Ovary (tissue), 9 donors: ENCODE data around the gene RAB2B. TPM values are rescaled to one million over a fixed set of nuclear protein-coding genes. Genes with fewer than 3 reads are reported as not detected.
"Not testable (repeated sequence)": the region's sequence is repeated elsewhere in the genome, so short reads cannot be mapped to it uniquely, and the experiment has no call there.

Experiments
- DNase-seq, 5 donors: peaks; one replicate each; pipeline ENCODE4 v3.0.0-alpha.2; 2019 to 2020
- H3K27ac ChIP-seq, 2 donors: fragments of 200-600 bp; one replicate each; pipeline versions ENCODE4 v1.5.1 to v1.8.0; 2019 to 2022
- H3K27me3 ChIP-seq: fragments of 200-600 bp; one replicate; pipeline ENCODE4 v1.8.0; 2022
- H3K36me3 ChIP-seq: fragments of 200-600 bp; sonication (generic); one replicate; pipeline ENCODE4 v1.5.1; 2019
- H3K4me1 ChIP-seq: one replicate; pipeline ENCODE4 v1.8.1; 2013; ENCODE audit warnings: mild to moderate bottlenecking, moderate library complexity; ENCODE audit not compliant: insufficient read depth
- H3K4me3 ChIP-seq: fragments of 200-600 bp; sonication (generic); one replicate; pipeline ENCODE4 v1.5.1; 2017
- H3K9me3 ChIP-seq, 2 donors: fragments of 200-600 bp in 1 of 2; sonication (generic) in 1 of 2; one replicate each; pipeline versions ENCODE4 v1.5.1 to v1.8.1; 2013 to 2019; ENCODE audit warnings: mild to moderate bottlenecking in 1 of 2, moderate library complexity in 1 of 2
- EP300 ChIP-seq: sonication (generic); formaldehyde crosslinking; IDR thresholded peaks from one replicate; pipeline ENCODE4 v1.6.1; 2017; ENCODE audit warnings: antibody characterized with exemption
- POLR2A ChIP-seq: fragments of 450-650 bp; IDR thresholded peaks from one replicate; pipeline ENCODE4 v1.6.1; 2017; ENCODE audit warnings: antibody characterized with exemption, mild to moderate bottlenecking, moderate library complexity
- WGBS, 3 donors: extraction: QIAGEN DNeasy Blood & Tissue Kit in 1 of 3; methylation state at CpG; one replicate each; pipeline versions ENCODE4 v1.1.5 to v1.1.7; 2013 to 2017; 5-methylcytosine and 5-hydroxymethylcytosine counted together
- intact Hi-C, 4 donors: fragments of 100-400 bp; cut with DNase I; formaldehyde crosslinking; loops; one replicate each; pipeline versions ENCODE4 v1.11.0 to v1.15.1; 2022 to 2023
- polyA plus RNA-seq, 2 donors: library from polyadenylated mRNA; stranded (reverse); fragments of 200-250 nt in 1 of 2; fragments of 350-450 nt in 1 of 2; fragmentation: Illumina TruSeq in 1 of 2; extraction: RNeasy Lipid Tissue Mini Kit (QIAGEN cat#74804) in 1 of 2; gene quantifications; one replicate each; pipeline ENCODE4 v1.2.3, GENCODE V29; 2013 to 2014
- total RNA-seq, 7 donors: library from RNA; depleted of rRNA in 2 of 7; stranded (reverse); fragments of >200 nt in 2 of 7; fragmentation: NEBNext Ultra II Directional in 3 of 7; extraction: Animal tissue kit (Norgen Biotek cat#: 25700) in 3 of 7; gene quantifications; one replicate each; pipeline versions ENCODE4 v1.1.0 to v1.2.4, GENCODE V29; 2016 to 2023
- TF ChIP-seq, protein P1 (sequence below), 3 donors: fragments of 450-650 bp in 2 of 3; fragments of 200-600 bp in 1 of 3; IDR thresholded peaks; one replicate each; pipeline versions ENCODE4 v1.5.1 to v1.8.0; 2016 to 2022; ENCODE audit warnings: antibody characterized with exemption in 3 of 3, mild to moderate bottlenecking in 1 of 3
- donor health status: DM: no; HTN: no; CAD: no; lungs with moderate emphysema.
- donor health status: DM: no; HTN: no; CAD: no.
- donor health status: Bipolar disorder and iron deficiency.
- donor health status: DM: yes; HTN: yes; CAD: no.
- donor health status: DM: no; HTN: no; CAD: no.
- donor health status: DM: yes; HTN: yes; CAD: no.

The RAB2B gene
- total and polyA plus RNA-seq, 9 donors = 15.8 to 53.7 (median 25.0) TPM

DNA sequence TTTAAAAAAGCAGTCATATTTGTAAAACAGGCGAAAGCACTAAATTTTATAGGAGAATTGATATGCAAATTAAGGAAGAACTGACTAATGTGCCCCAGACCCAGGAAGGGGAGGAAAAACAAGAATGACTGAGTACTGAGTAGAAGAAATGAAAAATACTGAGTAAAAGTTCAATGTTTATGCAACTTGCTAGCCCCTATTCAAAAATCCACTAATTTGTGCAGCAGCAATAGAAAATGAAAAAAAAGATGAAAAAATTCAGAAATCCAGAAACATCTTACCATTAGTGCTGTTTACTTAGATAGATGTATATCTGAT is 26.9 kb downstream of the RAB2B start:
- Histone ChIP-seq H3K36me3 (no peaks in the 10 kb centered on the region), H3K9me3 (no peaks in the 10 kb centered on the region), H3K4me3 (no peak overlapping the region), H3K4me1 (peaks cover 1% of the 10 kb centered on the region), H3K27ac (no peak overlapping the region), H3K27me3 (no peaks in the 10 kb centered on the region)
- no peak for TF ChIP-seq EP300
- TF ChIP-seq, protein P1, sequence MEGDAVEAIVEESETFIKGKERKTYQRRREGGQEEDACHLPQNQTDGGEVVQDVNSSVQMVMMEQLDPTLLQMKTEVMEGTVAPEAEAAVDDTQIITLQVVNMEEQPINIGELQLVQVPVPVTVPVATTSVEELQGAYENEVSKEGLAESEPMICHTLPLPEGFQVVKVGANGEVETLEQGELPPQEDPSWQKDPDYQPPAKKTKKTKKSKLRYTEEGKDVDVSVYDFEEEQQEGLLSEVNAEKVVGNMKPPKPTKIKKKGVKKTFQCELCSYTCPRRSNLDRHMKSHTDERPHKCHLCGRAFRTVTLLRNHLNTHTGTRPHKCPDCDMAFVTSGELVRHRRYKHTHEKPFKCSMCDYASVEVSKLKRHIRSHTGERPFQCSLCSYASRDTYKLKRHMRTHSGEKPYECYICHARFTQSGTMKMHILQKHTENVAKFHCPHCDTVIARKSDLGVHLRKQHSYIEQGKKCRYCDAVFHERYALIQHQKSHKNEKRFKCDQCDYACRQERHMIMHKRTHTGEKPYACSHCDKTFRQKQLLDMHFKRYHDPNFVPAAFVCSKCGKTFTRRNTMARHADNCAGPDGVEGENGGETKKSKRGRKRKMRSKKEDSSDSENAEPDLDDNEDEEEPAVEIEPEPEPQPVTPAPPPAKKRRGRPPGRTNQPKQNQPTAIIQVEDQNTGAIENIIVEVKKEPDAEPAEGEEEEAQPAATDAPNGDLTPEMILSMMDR (IDR thresholded peaks at IDR 0.05) = no peak
- no peak for TF ChIP-seq POLR2A
- 86 to 93% (median 93%) methylated on average over 1 of the region's 1 CpG for WGBS, 3 donors
- DNase-seq = no peak
- intact Hi-C loops = loop anchor here in 1 of 4 donors (10.0 kb wide), 1 partner anchor 105 kb away; no protein-coding TSS in a partner anchor

DNA sequence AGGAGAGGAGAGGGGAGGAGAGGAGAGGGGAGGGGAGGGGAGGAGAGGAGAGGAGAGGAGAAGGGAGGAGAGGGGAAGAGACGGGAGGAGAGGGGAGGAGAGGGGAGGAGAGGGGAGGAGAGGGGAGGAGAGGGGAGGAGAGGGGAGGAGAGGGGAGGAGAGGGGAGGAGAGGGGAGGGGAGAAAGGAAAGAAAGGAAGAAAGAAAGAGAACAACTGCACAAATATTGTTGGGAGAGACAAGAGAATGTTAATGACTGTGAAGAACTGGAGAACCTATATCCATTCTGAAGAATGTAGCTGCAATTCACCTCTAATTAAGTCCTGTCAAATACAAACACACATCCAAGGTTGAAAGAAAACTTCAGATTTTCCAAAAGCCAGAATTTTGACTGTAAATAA is 34.1 kb downstream of the RAB2B start:
- WGBS, 3 donors = 45 to 71% (median 53%) methylated on average over 1 of the region's 1 CpG
- H3K36me3 ChIP-seq, H3K4me3 ChIP-seq, H3K27me3 ChIP-seq, DNase-seq, H3K4me1 ChIP-seq, H3K9me3 ChIP-seq, H3K27ac ChIP-seq, intact Hi-C loops: not testable (repeated sequence)

DNA sequence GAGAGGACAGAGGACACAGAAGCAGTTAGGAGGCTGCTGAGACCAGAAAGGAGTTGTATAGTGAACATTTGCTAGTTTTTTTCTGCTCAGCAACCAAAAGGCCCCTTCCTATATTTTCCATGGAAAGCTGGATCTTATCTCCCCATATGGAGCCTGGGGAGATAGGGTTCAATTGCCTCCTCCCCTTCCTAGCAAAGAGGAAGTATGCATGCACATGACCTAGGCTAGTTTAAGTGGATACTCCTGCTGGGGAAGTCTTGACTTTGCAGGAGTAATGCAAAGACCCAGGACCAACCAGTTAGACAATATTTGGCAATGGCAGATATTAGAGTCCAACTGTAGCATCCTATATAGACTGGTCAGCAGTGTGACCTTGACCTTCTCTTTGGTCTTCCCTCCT is 35.9 kb downstream of the RAB2B start:
- Histone ChIP-seq H3K27ac (no peak overlapping the region), H3K9me3 (peaks cover 0 to 3% of the 10 kb centered on the region in 2 donors), H3K27me3 (no peaks in the 10 kb centered on the region), H3K4me3 (no peak overlapping the region), H3K36me3 (no peaks in the 10 kb centered on the region), H3K4me1 (peaks cover 9% of the 10 kb centered on the region)
- TF ChIP-seq POLR2A = no peak
- no peak for TF ChIP-seq EP300
- TF ChIP-seq, protein P1 (IDR thresholded peaks at IDR 0.05) = no peak
- no peak for DNase-seq
- intact Hi-C loops = no loop called here

DNA sequence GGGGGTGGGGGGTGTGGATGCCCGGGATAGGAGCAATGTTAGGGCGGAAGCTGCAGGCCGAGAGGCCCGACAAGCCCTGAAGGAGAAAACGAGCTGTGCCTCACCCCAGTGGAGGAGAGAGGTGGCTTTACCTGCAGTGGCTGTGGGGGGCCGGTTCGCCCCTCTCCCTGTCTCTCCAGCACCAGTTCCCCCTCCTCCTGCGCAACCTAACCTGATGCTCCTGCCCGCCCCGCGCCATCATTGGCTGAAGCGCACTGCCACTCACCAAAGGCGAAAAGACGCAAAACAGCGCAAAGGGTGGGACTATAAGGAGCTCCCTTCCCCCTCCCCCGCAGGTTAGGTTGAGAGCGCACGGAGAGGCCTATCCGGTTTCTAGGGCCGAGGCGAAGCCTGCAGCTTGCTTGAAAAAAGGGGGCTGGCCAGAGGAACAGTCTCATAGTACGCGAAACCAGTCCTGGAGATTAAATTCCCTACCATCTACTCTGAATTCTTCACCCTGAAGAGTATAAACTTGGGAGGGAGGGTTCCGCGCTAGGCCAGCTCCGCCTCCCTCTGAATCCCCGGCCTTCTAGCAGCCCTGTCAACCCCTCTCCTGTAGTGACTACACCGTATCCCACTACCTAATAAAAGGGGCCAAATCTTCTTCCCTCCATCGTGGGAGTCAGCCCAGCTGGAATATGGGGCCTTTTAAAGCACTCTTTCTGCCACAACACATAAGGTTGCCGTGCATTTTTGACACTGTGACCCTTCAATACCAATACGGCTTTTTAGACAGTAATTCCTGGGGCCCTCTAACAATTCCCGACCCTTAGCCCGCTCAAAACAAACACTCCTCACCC is 39.5 kb downstream of the RAB2B start:
- Histone ChIP-seq H3K36me3 (no peaks in the 10 kb centered on the region), H3K27me3 (no peaks in the 10 kb centered on the region), H3K4me1 (peaks cover 9% of the 10 kb centered on the region), H3K27ac (peak overlapping the region; percentile 66 to 86), H3K4me3 (peak overlapping the region; percentile 91), H3K9me3 (peaks cover 0 to 3% of the 10 kb centered on the region in 2 donors)
- WGBS, 3 donors = 2% methylated on average over 33 of the region's 33 CpGs
- DNase-seq = peak; percentile 99 to 100 (median 99)
- intact Hi-C loops = loop anchor here in 1 of 4 donors (10.0 kb wide), 1 partner anchor 52 kb away; the partner anchor contains the start of gene SUPT16H
- TF ChIP-seq POLR2A = peak; percentile 44
- TF ChIP-seq, protein P1 (IDR thresholded peaks at IDR 0.05) = no peak

GRCh38 chr14:21436567-21437062 is 40.1 kb downstream of the RAB2B start:
- H3K27me3 ChIP-seq = no peaks in the 10 kb centered on the region
- peak overlapping the region in 1 of 2 donors; percentile 86 for H3K27ac ChIP-seq
- DNase-seq = no peak
- no peaks in the 10 kb centered on the region for H3K36me3 ChIP-seq
- intact Hi-C loops = loop anchor here in 1 of 4 donors (10.0 kb wide), 1 partner anchor 52 kb away; the partner anchor contains the start of gene SUPT16H
- H3K4me1 ChIP-seq = peaks cover 5% of the 10 kb centered on the region
- peaks cover 0 to 3% of the 10 kb centered on the region in 2 donors for H3K9me3 ChIP-seq
- peak overlapping the region; percentile 91 for H3K4me3 ChIP-seq
- 0% methylated on average over 11 of the region's 11 CpGs for WGBS, 3 donors
- no peak for TF ChIP-seq POLR2A
